WTC11 (cell line): ENCODE measurements around the gene VPREB3.
"Not testable (repeated sequence)": the region's sequence is repeated elsewhere in the genome, so short reads cannot be mapped to it uniquely, and the experiment has no call there.

Experiments used
- CBFB ChIP-seq: sonication (generic); formaldehyde crosslinking; IDR thresholded peaks from 2 replicates; pipeline ENCODE4 v1.8.1; 2022; ENCODE audit warnings: mild to moderate bottlenecking, low read depth, missing genetic modification reagents
- HMGA2 ChIP-seq: fragments of 250-450 bp; sonication (Bioruptor Pico); IDR thresholded peaks from 2 replicates; pipeline ENCODE4 v1.4.0; 2021; ENCODE audit warnings: mild to moderate bottlenecking, moderate library complexity

GRCh38 chr22:23728108-23728507 is 26.1 kb downstream of the VPREB3 start:
- TF ChIP-seq HMGA2; CBFB (CRISPR knock-in tag): not testable (repeated sequence)
